HG03342 (cell line): Measurements from ENCODE around the gene AKAP11.

Source experiments
- ATAC-seq: cut with Tn5 transposase; IDR thresholded peaks from one replicate; pipeline ENCODE4 v1.9.1; 2021; ENCODE audit warnings: mild to moderate bottlenecking, moderate library complexity; ENCODE audit not compliant: unreplicated experiment

AKAP11 gene

GRCh38 chr13:42333613-42334328 is 61.8 kb downstream of the AKAP11 start:
- peak; percentile 73 for ATAC-seq

- ATAC-seq, result peak; percentile 16
These were observed 62.4 kb downstream of the AKAP11 start for GRCh38 chr13:42334329-42334706.

GRCh38 chr13:42337808-42338600 is 66.1 kb downstream of the AKAP11 start:
- no peak for ATAC-seq

- no peak for ATAC-seq
These were observed 73.4 kb downstream of the AKAP11 start for GRCh38 chr13:42345367-42345766.

- no peak for ATAC-seq
These were observed 76.6 kb downstream of the AKAP11 start for GRCh38 chr13:42348576-42348975.

- no peak for ATAC-seq
These were observed 78.2 kb downstream of the AKAP11 start for GRCh38 chr13:42350141-42350540.

- ATAC-seq, result peak; percentile 78
These were observed 82.5 kb downstream of the AKAP11 start for GRCh38 chr13:42354241-42355091.

GRCh38 chr13:42355092-42355485 is 83.1 kb downstream of the AKAP11 start:
- no peak for ATAC-seq

GRCh38 chr13:42355491-42356183 is 83.7 kb downstream of the AKAP11 start:
- ATAC-seq, result no peak

GRCh38 chr13:42356184-42356575 is 84.2 kb downstream of the AKAP11 start:
- ATAC-seq, result no peak

- no peak for ATAC-seq
These were observed 88.2 kb downstream of the AKAP11 start for GRCh38 chr13:42360046-42360574.

- ATAC-seq, result no peak
These were observed 89.7 kb downstream of the AKAP11 start for GRCh38 chr13:42361701-42362100.

GRCh38 chr13:42363941-42364612 is 92.1 kb downstream of the AKAP11 start:
- ATAC-seq, result no peak

- no peak for ATAC-seq
These were observed 92.7 kb downstream of the AKAP11 start for GRCh38 chr13:42364613-42365000.

GRCh38 chr13:42367831-42368230 is 95.9 kb downstream of the AKAP11 start:
- ATAC-seq, result no peak

- no peak for ATAC-seq
These were observed 97.3 kb downstream of the AKAP11 start for GRCh38 chr13:42369071-42369797.

GRCh38 chr13:42370229-42370628 is 98.3 kb downstream of the AKAP11 start:
- no peak for ATAC-seq
